ENCODE results near the gene CLEC18C.
"Not testable (repeated sequence)": the region's sequence is repeated elsewhere in the genome, so short reads cannot be mapped to it uniquely, and the experiment has no call there.

Gene CLEC18C

DNA sequence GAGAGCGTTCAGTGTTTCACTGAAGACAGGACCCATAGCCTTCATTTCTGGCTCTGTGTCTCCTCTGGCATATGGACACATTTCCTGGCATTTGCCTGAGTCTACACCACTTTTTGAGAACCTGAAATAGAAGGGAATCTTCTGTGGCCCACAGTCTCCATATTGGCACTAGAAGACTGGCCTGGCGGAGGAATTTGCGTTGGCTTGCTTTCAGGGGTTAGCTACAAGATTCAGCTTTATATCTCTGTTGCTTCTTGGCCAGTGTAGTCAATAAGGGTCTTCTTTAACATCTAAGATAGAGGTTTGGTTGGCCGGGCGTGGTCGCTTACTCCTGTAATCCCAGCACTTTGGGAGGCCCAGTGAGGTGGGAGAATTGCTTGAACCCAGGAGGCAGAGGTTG lies 12.8 kb upstream of the CLEC18C start:
- H3K4me1 ChIP-seq (ENCODE audit: control insufficient read depth, low read depth, low read length), result no peaks in the 10 kb centered on the region
- H3K9me3 ChIP-seq (ENCODE audit: control insufficient read depth, low read depth, low read length), result no peaks in the 10 kb centered on the region
- H3K4me3 ChIP-seq (ENCODE audit: low read length), result no peak overlapping the region
- H3K36me3 ChIP-seq (ENCODE audit: control insufficient read depth, low read depth, low read length), result peaks cover 59% of the 10 kb centered on the region
- H3K27me3 ChIP-seq (ENCODE audit: control insufficient read depth, insufficient read depth, low read length), result no peaks in the 10 kb centered on the region
- H3K27ac ChIP-seq (ENCODE audit: low read length), result no peak overlapping the region
- H3K9ac ChIP-seq (ENCODE audit: low read length), result no peak overlapping the region

- H3K4me1 ChIP-seq (ENCODE audit: control insufficient read depth, low read depth, low read length), result no peaks in the 10 kb centered on the region
- no peak overlapping the region for H3K27ac ChIP-seq (ENCODE audit: low read length)
- peaks cover 54% of the 10 kb centered on the region for H3K36me3 ChIP-seq (ENCODE audit: control insufficient read depth, low read depth, low read length)
- H3K9ac ChIP-seq (ENCODE audit: low read length), result no peak overlapping the region
- H3K27me3 ChIP-seq (ENCODE audit: control insufficient read depth, insufficient read depth, low read length), result no peaks in the 10 kb centered on the region
- H3K4me3 ChIP-seq (ENCODE audit: low read length), result no peak overlapping the region
- H3K9me3 ChIP-seq (ENCODE audit: control insufficient read depth, low read depth, low read length), result no peaks in the 10 kb centered on the region
Measured at GRCh38 chr16:70161350-70161749, 12.2 kb upstream of the CLEC18C start.

DNA sequence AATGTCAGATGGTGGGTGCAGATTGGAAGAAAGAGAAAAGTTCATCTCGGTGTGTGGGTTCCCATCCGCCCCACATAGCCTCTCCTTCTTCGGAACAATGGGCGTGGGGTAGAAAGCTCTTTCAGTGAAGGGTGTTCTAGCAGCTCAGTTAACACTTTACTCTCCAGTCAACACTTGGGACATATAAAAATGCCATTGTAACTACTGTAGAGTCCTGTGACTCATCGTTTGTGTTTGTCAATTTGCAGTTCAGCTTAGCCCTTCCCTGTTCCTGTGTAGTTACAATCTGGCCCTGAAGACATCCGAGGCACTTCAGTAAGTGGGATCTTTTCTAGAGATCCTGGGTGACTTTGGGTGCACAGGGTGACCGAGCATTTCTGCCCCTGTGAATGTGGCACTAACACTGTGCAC lies 11.5 kb upstream of the CLEC18C start:
- no peaks in the 10 kb centered on the region for H3K4me1 ChIP-seq (ENCODE audit: control insufficient read depth, low read depth, low read length)
- no peaks in the 10 kb centered on the region for H3K27me3 ChIP-seq (ENCODE audit: control insufficient read depth, insufficient read depth, low read length)
- no peak overlapping the region for H3K27ac ChIP-seq (ENCODE audit: low read length)
- peaks cover 47% of the 10 kb centered on the region for H3K36me3 ChIP-seq (ENCODE audit: control insufficient read depth, low read depth, low read length)
- no peak overlapping the region for H3K9ac ChIP-seq (ENCODE audit: low read length)
- no peaks in the 10 kb centered on the region for H3K9me3 ChIP-seq (ENCODE audit: control insufficient read depth, low read depth, low read length)
- H3K4me3 ChIP-seq (ENCODE audit: low read length), result no peak overlapping the region

- Histone ChIP-seq H3K27ac (ENCODE audit: low read length) (no peak overlapping the region), H3K4me1 (ENCODE audit: control insufficient read depth, low read depth, low read length) (no peaks in the 10 kb centered on the region), H3K9me3 (ENCODE audit: control insufficient read depth, low read depth, low read length) (no peaks in the 10 kb centered on the region), H3K27me3 (ENCODE audit: control insufficient read depth, insufficient read depth, low read length) (no peaks in the 10 kb centered on the region), H3K36me3 (ENCODE audit: control insufficient read depth, low read depth, low read length) (peaks cover 31% of the 10 kb centered on the region), H3K9ac (ENCODE audit: low read length) (no peak overlapping the region), H3K4me3 (ENCODE audit: low read length) (no peak overlapping the region)
Measured at GRCh38 chr16:70163596-70163995, 10.0 kb upstream of the CLEC18C start.

DNA sequence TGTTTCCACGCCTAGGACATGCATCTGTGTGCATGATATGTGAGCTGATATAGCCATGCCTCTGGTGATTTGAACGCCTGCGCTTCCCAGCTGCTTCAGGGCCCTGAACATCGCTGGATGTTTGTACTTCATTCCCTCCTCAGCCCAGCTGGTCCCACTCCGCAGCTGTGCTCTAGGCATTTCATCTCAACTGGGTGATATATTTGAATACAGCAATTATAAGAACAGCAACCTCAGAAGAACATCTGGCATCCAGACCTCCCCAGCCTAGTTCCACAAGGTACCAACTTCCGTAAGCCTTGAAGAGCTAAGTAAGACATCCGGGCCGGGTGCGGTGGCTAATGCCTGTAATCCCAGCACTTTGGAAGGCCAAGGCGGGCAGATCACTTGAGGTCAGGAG lies 6.9 kb upstream of the CLEC18C start:
- not testable (repeated sequence) for H3K9ac ChIP-seq (ENCODE audit: low read length); H3K9me3 ChIP-seq (ENCODE audit: control insufficient read depth, low read depth, low read length); H3K27me3 ChIP-seq (ENCODE audit: control insufficient read depth, insufficient read depth, low read length); H3K4me3 ChIP-seq (ENCODE audit: low read length); H3K4me1 ChIP-seq (ENCODE audit: control insufficient read depth, low read depth, low read length); H3K36me3 ChIP-seq (ENCODE audit: control insufficient read depth, low read depth, low read length); H3K27ac ChIP-seq (ENCODE audit: low read length)

GRCh38 chr16:70173916-70174315 lies 329 bp downstream of the CLEC18C start:
- H3K27me3 ChIP-seq (ENCODE audit: control insufficient read depth, insufficient read depth, low read length); H3K9ac ChIP-seq (ENCODE audit: low read length); H3K27ac ChIP-seq (ENCODE audit: low read length); H3K9me3 ChIP-seq (ENCODE audit: control insufficient read depth, low read depth, low read length); H3K4me1 ChIP-seq (ENCODE audit: control insufficient read depth, low read depth, low read length); H3K36me3 ChIP-seq (ENCODE audit: control insufficient read depth, low read depth, low read length); H3K4me3 ChIP-seq (ENCODE audit: low read length): not testable (repeated sequence)

DNA sequence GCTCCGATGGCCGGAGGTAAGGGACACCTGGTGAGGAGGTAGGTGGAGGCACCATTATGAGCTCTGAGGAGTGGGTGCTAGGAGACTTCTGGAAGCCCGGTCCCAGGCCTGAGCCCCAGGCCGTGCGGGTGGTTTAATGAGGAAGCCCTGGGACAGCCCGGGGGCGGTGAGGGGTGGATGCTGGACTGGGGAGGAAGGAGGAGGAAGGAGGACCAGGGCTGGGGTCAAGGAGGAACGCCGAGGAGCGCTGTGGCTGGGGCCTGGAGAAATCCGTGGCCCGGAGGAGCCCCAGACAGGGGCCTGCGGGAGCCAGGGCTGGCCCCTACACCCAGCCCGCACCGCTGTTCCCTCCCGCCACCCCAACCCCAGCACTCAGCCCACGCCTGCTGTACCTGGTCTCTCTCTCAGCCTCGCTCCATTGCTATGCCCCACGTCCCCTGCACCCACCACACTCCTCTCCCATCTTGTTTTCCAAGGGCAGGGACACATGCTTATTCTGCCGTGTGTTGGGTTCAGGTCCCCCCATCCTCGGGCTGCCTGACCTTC lies 873 bp downstream of the CLEC18C start:
- not testable (repeated sequence) for H3K4me3 ChIP-seq (ENCODE audit: low read length); H3K9me3 ChIP-seq (ENCODE audit: control insufficient read depth, low read depth, low read length); H3K36me3 ChIP-seq (ENCODE audit: control insufficient read depth, low read depth, low read length); H3K27ac ChIP-seq (ENCODE audit: low read length); H3K9ac ChIP-seq (ENCODE audit: low read length); H3K27me3 ChIP-seq (ENCODE audit: control insufficient read depth, insufficient read depth, low read length); H3K4me1 ChIP-seq (ENCODE audit: control insufficient read depth, low read depth, low read length)

- not testable (repeated sequence) for H3K9ac ChIP-seq (ENCODE audit: low read length); H3K36me3 ChIP-seq (ENCODE audit: control insufficient read depth, low read depth, low read length); H3K4me3 ChIP-seq (ENCODE audit: low read length); H3K27me3 ChIP-seq (ENCODE audit: control insufficient read depth, insufficient read depth, low read length); H3K4me1 ChIP-seq (ENCODE audit: control insufficient read depth, low read depth, low read length); H3K9me3 ChIP-seq (ENCODE audit: control insufficient read depth, low read depth, low read length); H3K27ac ChIP-seq (ENCODE audit: low read length)
Measured at GRCh38 chr16:70187858-70188607, 14.4 kb downstream of the CLEC18C start.

DNA sequence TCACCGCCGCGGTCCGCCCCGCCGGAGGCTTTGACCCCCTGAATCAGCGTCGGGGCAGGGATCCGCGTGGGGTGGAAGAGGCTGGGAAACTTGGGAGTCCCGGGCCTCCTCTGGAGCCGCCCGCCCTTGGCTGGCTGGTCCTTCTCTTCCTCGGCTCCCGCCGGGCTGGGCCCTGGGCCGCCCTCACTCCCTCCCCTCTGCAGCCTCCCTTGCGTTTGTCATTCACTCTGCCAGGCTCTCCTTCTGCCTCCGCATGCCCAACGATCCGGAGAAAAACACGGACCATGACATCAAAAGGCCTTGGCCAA lies 15.0 kb downstream of the CLEC18C start:
- H3K9me3 ChIP-seq (ENCODE audit: control insufficient read depth, low read depth, low read length); H3K4me3 ChIP-seq (ENCODE audit: low read length): not testable (repeated sequence)

DNA sequence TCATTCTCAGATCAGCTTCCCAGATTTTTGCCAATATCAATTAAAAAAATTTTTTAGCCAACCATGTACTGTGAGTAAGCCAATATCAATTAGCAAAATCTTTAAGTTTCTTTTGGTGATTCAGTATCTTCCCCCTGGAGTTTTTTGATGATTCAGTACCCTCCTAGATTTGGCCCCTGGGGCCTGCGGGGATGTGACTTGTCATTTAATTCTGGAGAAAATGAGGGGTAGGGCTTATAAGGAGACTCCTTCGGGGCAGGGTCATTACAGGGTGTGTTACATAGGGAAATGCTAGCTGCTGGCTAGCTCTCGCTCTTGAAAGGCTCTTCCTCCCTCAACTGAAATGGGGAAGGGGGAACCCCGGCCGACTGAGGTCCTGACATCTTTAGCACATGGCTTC lies 17.0 kb downstream of the CLEC18C start:
- H3K4me1 ChIP-seq (ENCODE audit: control insufficient read depth, low read depth, low read length); H3K9ac ChIP-seq (ENCODE audit: low read length): not testable (repeated sequence)

More for the DNA sequence above, 15.0 kb downstream of the CLEC18C start:
- H3K27ac ChIP-seq (ENCODE audit: low read length); H3K36me3 ChIP-seq (ENCODE audit: control insufficient read depth, low read depth, low read length); H3K27me3 ChIP-seq (ENCODE audit: control insufficient read depth, insufficient read depth, low read length); H3K9ac ChIP-seq (ENCODE audit: low read length); H3K4me1 ChIP-seq (ENCODE audit: control insufficient read depth, low read depth, low read length): not testable (repeated sequence)

GRCh38 chr16:70196683-70197300 lies 23.2 kb downstream of the CLEC18C start:
- not testable (repeated sequence) for H3K4me3 ChIP-seq (ENCODE audit: low read length); H3K27me3 ChIP-seq (ENCODE audit: control insufficient read depth, insufficient read depth, low read length); H3K9ac ChIP-seq (ENCODE audit: low read length); H3K4me1 ChIP-seq (ENCODE audit: control insufficient read depth, low read depth, low read length); H3K9me3 ChIP-seq (ENCODE audit: control insufficient read depth, low read depth, low read length); H3K36me3 ChIP-seq (ENCODE audit: control insufficient read depth, low read depth, low read length); H3K27ac ChIP-seq (ENCODE audit: low read length)

More for the DNA sequence above, 17.0 kb downstream of the CLEC18C start:
- H3K27me3 ChIP-seq (ENCODE audit: control insufficient read depth, insufficient read depth, low read length); H3K27ac ChIP-seq (ENCODE audit: low read length); H3K36me3 ChIP-seq (ENCODE audit: control insufficient read depth, low read depth, low read length); H3K9me3 ChIP-seq (ENCODE audit: control insufficient read depth, low read depth, low read length); H3K4me3 ChIP-seq (ENCODE audit: low read length): not testable (repeated sequence)

GRCh38 chr16:70197611-70198010 lies 24.0 kb downstream of the CLEC18C start:
- H3K36me3 ChIP-seq (ENCODE audit: control insufficient read depth, low read depth, low read length); H3K27me3 ChIP-seq (ENCODE audit: control insufficient read depth, insufficient read depth, low read length); H3K9me3 ChIP-seq (ENCODE audit: control insufficient read depth, low read depth, low read length); H3K27ac ChIP-seq (ENCODE audit: low read length); H3K4me3 ChIP-seq (ENCODE audit: low read length); H3K4me1 ChIP-seq (ENCODE audit: control insufficient read depth, low read depth, low read length); H3K9ac ChIP-seq (ENCODE audit: low read length): not testable (repeated sequence)

Measured in iPS-18a (cell line).